Germinal center (tissue), 1 donor: ENCODE results near the gene FOXP1.

ENCODE experiments used
- DNase-seq: peaks from one replicate; pipeline ENCODE4 v3.0.0; 2012; ENCODE audit warnings: mixed read lengths, low spot score

Gene FOXP1

GRCh38 chr3:71304684-71305083 lies 278.8 kb downstream of the FOXP1 start:
- DNase-seq = no peak

- no peak for DNase-seq
Measured at GRCh38 chr3:71304247-71304646, 279.3 kb downstream of the FOXP1 start.

- DNase-seq = no peak
Measured at GRCh38 chr3:71303627-71304200, 279.8 kb downstream of the FOXP1 start.

GRCh38 chr3:71302604-71303003 lies 280.9 kb downstream of the FOXP1 start:
- no peak for DNase-seq

GRCh38 chr3:71300951-71301393 lies 282.6 kb downstream of the FOXP1 start:
- DNase-seq = no peak

GRCh38 chr3:71299160-71299559 lies 284.4 kb downstream of the FOXP1 start:
- no peak for DNase-seq

GRCh38 chr3:71294919-71295318 lies 288.6 kb downstream of the FOXP1 start:
- DNase-seq = no peak

GRCh38 chr3:71290301-71290700 lies 293.2 kb downstream of the FOXP1 start:
- no peak for DNase-seq

GRCh38 chr3:71288269-71288930 lies 295.1 kb downstream of the FOXP1 start:
- DNase-seq = no peak

GRCh38 chr3:71285086-71285485 lies 298.4 kb downstream of the FOXP1 start:
- DNase-seq = no peak

- DNase-seq = no peak
Measured at GRCh38 chr3:71282976-71283375, 300.6 kb downstream of the FOXP1 start.

- no peak for DNase-seq
Measured at GRCh38 chr3:71281280-71281679, 302.2 kb downstream of the FOXP1 start.

GRCh38 chr3:71277341-71277740 lies 306.2 kb downstream of the FOXP1 start:
- no peak for DNase-seq

GRCh38 chr3:71276531-71276930 lies 307.0 kb downstream of the FOXP1 start:
- no peak for DNase-seq

GRCh38 chr3:71273453-71273852 lies 310.1 kb downstream of the FOXP1 start:
- no peak for DNase-seq

- DNase-seq = no peak
Measured at GRCh38 chr3:71271596-71271995, 311.9 kb downstream of the FOXP1 start.

GRCh38 chr3:71269906-71270305 lies 313.6 kb downstream of the FOXP1 start:
- no peak for DNase-seq

- no peak for DNase-seq
Measured at GRCh38 chr3:71268462-71268999, 315.0 kb downstream of the FOXP1 start.

- DNase-seq = no peak
Measured at GRCh38 chr3:71266875-71267274, 316.7 kb downstream of the FOXP1 start.

- no peak for DNase-seq
Measured at GRCh38 chr3:71265365-71265915, 318.1 kb downstream of the FOXP1 start.

- no peak for DNase-seq
Measured at GRCh38 chr3:71264840-71265239, 318.7 kb downstream of the FOXP1 start.

GRCh38 chr3:71262364-71263265 lies 320.9 kb downstream of the FOXP1 start:
- DNase-seq = no peak
